HG03280 (cell line): Measurements from ENCODE around the gene WIPF3.

Source experiments
- ATAC-seq: cut with Tn5 transposase; IDR thresholded peaks from one replicate; pipeline ENCODE4 v1.9.1; 2021; ENCODE audit warnings: mild to moderate bottlenecking, moderate library complexity; ENCODE audit not compliant: unreplicated experiment

Gene WIPF3, protein sequence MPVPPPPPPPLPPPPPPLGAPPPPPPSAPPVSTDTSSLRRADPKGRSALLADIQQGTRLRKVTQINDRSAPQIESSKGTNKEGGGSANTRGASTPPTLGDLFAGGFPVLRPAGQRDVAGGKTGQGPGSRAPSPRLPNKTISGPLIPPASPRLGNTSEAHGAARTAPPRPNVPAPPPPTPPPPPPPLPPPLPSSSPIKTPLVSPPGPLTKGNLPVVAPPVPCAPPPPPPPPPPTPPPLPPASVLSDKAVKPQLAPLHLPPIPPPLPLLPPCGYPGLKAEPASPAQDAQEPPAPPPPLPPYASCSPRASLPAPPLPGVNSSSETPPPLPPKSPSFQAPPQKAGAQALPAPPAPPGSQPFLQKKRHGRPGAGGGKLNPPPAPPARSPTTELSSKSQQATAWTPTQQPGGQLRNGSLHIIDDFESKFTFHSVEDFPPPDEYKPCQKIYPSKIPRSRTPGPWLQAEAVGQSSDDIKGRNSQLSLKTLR

DNA sequence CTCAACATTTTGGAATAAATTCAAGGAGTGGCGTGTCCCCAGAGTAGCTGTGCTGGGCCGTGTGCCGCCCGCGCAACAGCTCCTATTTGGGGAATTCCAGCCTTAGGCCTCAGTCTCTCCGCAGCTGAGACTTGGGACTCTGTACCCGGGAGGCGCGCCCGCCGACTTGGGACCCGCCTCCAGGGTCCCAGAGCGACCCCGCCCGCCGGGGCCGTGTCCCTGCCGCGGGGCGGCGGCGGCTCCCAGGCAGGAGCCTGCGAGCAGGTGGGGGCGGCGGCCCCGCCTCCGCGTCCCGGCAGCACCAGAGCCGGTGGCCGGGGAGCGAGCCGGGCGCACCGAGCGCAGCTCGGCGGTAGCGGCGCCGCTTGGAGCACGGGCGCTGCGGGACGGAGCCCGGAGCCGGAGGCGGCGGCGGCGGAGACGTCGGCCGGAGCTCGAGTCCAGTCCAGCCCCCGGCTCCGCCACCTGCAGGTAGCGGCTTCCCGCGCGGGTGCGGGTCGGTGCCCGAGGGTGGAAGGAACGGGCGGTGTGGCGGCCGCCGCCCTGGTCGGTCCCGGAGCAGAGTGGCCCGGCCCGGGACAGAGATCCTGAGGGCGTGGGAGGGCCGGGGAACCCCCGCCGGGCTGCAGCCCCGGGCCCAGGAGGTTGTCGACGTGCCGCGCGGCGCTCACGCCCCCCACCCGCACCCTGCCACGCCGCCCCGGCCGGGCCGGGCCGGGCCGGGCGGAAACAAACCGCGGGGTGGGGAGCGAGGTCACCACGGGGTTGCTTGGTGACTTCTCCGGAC is at the start of gene WIPF3:
Gene WIPF3, plus strand, starts transcription at position 301 of the 787 bp plus-strand sequence. CDS start 28,217 bp downstream, outside the sequence.
- no peak for ATAC-seq

GRCh38 chr7:29763266-29763665 is 43.0 kb upstream of the WIPF3 start:
- ATAC-seq: no peak

DNA sequence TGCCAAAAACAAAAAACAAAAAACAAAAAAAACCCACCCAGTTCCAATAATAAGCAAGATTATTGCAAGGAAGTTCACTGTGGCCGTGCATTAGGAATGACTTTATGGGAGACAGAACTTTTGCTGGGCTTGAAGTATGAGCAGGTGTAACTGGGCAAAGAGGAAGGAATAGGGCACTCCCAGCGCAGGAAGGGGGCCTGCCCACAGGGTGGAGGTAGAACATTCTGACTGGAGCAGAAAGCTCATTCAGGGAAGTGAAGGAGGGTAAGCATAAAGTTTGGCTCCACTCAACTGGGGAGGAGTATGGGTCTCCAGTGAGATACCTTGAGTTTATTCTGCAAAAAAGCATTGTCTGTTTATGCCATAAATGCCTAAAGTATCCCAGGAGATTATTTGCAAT is 42.1 kb upstream of the WIPF3 start:
- no peak for ATAC-seq

- ATAC-seq: no peak
Measured at GRCh38 chr7:29765490-29765889, 40.8 kb upstream of the WIPF3 start.

DNA sequence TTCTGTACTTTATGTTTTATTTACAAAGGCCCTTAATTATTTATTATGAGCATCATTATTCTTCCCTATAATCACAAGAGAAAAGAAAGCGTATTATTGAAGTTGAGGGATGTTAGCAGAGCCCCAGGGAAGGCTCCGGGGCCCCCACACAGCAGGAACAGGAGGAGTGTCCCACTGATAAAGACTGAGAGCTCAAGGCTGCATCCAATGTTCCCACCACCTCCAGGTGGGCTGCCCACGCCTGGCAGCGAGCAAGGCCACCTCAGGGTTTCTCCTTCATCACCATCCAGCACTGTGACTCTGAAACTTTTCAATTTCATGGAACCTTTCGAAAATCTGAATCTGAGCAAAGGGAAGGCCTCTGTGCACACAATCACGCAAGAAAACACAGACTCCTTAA is 35.9 kb upstream of the WIPF3 start:
- ATAC-seq: no peak

GRCh38 chr7:29771081-29771816 is 35.1 kb upstream of the WIPF3 start:
- no peak for ATAC-seq

DNA sequence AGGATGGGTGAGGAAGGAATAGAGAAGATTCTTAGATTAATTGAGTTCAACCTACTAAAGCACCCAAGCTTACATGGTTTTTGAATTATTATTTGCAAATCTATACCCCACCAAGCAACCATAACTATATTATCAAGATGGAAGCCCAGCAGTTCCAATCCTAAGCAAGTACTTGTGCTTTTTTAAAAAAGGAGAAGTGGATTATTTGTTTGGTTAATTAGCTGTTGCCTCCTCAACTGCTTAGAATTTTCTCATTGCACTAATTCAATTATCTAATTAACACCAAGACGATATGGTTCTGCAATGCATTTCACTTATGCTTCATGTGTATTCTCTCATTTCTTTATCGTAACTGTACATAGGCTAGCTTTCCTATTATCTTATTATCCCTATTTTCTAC is 27.3 kb upstream of the WIPF3 start:
- ATAC-seq: no peak

DNA sequence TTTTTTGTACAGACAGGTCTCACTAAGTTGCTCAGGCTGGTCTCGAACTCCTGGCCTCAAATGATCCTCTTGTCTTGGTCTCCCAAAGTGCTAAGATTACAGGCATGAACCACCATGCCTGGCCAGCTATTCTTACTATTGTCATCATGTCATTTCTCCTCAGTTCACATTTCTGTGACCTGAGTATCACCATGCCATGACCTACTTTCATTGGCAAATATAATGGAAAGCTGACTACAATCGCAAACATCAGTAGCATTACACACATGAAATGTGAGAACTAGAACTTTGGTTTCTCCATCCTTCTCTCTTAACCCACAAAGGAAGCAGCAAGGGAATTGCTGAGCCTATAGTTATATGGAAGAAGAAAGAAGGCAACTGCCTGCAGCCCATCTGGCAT is 26.0 kb upstream of the WIPF3 start:
- no peak for ATAC-seq

DNA sequence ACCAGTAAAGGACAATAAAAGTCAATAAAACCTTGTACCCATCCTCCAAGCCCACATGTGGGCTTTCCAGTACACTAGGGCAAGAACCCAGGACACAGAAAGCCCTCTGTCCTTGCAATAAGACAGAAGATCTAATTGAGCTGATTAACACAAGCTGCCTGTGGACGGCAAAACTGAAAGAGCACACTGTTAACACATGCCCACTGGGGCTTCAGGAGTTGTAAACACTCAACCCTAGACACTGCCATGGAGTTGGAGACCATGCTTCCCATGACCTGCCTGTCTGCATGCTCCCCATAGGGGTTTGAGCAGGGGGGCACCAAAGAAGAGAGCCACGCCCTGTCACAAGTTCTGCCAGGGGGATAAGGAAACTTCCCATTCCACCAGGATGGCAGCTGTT is 22.6 kb upstream of the WIPF3 start:
- ATAC-seq: no peak

GRCh38 chr7:29793507-29793906 is 12.8 kb upstream of the WIPF3 start:
- ATAC-seq: no peak

DNA sequence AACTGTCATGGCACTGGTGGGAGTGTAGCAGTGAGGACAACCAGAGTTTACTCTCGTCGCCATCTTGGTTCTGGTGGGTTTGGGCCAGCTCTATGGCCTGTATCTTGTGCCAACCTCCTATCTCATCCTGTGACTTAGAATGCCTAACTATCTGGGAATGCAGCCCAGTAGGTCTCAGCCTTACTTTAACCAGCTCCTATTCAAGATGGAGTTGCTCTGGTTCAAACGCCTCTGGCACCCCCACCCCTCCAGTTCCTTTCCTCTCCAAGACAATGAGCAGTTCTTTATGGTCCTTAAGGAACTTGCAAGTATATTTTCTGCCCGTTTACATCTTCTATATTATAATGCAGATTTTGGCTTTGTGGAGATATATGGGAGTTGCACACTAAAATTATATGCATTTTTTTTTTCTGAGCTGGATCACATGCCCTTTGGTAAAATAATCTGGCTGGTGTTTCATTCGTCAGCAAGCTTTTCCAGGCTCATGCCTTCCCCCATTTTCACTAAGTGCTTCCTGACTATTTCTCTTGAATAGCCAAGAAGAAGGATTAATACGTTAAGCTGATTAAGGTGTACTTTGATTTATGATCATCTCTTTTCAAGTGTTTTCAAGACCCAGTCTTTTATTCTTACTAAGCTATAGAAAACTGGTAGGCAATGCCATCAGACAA is 11.2 kb upstream of the WIPF3 start:
- ATAC-seq: no peak

GRCh38 chr7:29795696-29796580 is 10.4 kb upstream of the WIPF3 start:
- ATAC-seq: no peak

DNA sequence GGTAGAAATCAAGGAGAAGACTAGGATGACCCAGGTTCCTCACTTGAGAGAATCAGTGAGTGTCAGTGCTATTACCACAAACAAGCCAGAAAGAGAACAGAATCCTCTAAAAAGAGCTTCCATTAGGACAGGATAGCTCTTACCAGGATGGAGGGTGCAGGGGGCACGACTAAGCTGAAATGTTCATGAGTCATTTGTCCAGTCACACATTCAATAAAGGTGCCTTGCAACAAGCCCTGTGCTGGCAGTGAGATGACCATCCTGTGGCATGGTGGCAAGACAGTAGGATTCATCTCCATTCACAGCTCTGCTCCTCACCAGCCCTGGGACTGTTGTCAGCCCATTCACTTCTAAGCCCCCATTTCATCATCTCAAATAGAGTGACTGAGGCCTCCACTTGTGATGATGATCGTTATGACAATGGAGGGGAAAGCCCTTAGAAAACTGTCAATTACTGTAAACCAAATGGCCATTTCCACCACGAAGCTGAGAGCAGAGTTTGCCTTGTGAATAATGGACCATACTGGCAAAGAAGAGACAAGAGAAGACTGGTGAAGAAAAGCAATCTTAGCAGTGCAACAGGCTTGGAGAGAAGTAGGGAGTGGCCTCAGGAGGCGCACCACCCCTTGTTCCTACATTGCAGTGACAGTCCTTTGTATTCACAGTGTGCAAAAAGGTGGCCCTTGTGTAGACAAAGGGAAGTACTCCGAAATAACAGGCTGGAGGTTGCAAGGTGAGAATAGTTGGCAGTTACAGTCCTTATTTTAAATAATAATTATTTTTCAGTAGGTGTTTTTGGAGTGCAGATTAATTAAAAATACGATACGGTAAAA is 9.0 kb upstream of the WIPF3 start:
- ATAC-seq: no peak

DNA sequence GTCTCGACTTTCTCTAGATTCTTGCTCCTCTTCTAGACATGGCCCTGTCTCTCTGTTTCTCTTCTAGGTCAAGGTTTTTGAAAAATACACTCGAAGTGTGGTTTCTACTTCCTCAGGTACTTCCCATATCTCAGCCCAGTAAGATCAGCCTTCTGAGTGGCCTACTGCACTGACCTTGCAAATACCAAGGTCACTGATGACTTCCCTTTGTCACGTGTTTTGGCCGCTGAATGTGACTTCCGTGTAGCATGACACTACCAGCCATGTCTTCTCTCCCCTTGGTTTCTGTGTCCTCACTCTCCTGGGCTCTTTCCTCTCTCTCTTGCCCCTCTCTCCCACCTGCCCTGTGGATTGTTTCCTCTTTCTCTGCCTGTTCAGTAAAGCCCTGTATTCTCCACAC is 7.9 kb upstream of the WIPF3 start:
- no peak for ATAC-seq

- no peak for ATAC-seq
Measured at GRCh38 chr7:29801929-29802328, 4.4 kb upstream of the WIPF3 start.

GRCh38 chr7:29805031-29805430 is 1.3 kb upstream of the WIPF3 start:
- ATAC-seq: no peak

DNA sequence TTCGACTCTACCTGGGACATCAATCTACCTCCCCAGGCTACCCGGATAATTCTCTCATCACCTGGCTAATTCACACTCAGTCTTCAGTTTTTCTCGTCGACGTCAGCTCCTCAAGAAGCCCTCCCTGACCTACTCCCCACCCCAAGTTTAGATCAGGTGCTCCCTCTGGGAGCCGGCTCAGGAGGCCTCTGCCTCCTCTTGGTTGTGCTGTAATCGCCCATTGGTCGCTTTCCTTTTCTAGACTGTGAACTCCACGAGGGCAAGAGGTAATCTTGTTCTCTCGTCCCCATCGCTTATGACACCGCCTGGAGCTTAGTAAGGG is 461 bp upstream of the WIPF3 start:
- no peak for ATAC-seq

DNA sequence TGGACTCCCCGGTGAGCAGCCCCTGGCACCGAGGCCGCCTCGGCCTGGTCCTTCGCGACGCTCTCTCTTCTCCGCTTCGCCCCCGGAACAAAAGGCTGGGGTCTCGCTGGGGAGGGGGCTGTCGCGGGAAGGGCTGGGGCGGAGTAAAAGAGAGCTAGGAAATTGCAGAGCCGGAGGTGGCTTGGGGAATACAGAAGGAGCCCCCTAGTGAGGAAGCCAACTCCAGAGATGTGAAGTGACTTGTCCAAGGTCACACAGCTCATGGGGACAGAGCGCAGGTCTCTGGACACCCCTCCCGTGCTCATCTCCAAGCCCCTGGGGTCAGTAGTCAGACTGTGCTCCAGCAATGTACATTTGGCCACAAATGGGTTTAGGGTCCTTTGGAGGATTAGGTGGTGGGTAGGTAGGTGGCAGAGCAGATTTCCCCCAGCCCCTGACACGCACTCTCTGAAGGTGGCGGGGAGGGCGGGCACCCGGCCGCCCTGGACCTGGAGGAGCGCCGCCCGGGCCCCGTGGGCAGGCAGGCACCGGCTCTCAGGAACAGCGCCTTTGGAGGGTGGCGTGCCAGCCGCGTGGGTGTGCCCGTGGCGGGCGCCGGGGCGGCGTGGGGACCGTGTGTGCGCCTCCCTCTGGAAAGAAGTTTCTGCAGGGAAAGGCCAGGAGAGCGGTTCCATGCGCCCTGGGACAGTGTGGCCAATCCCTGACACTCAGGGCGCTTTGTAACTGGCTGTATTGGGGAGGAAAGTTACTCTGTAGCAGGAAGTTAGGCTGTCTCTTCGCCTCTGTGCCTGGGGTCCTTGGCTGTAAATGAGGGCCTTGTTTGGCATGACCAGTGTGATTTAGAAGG is 910 bp downstream of the WIPF3 start:
- no peak for ATAC-seq
